Measurements from ENCODE around the gene CORO7.

The CORO7 gene

GRCh38 chr16:4358236-4358635 lies 58.2 kb downstream of the CORO7 start:
- H3K27me3 ChIP-seq (ENCODE audit: control insufficient read depth in 3 of 3, insufficient read depth in 3 of 3, low read depth in 1 of 3, low read length in 3 of 3): no peaks in the 10 kb centered on the region
- no peak overlapping the region for H3K14ac ChIP-seq (ENCODE audit: low read length)
- H3K23ac ChIP-seq (ENCODE audit: low read depth, low read length, poor library complexity): no peak overlapping the region
- no CpG with 5 or more reads among the region's 19 CpGs for WGBS, 2 donors (ENCODE audit: extremely low coverage in 2 of 2, insufficient read length in 2 of 2, insufficient replicate concordance in 1 of 2)
- no peak overlapping the region for H3K4me3 ChIP-seq (ENCODE audit: low read length in 2 of 2)
- peak overlapping the region; percentile 5 for H2BK15ac ChIP-seq (ENCODE audit: low read length)
- no peak overlapping the region for H3K4me2 ChIP-seq (ENCODE audit: insufficient read depth, low read length, poor library complexity, severe bottlenecking)
- H3K9ac ChIP-seq (ENCODE audit: low read depth, low read length, poor library complexity): peak overlapping the region; percentile 53
- peaks cover 0 to 1% of the 10 kb centered on the region in 2 donors for H3K4me1 ChIP-seq (ENCODE audit: control insufficient read depth in 2 of 2, insufficient read depth in 1 of 2, low read depth in 1 of 2, low read length in 2 of 2)
- H3K36me3 ChIP-seq (replicated peaks in 1 of 2; ENCODE audit: control insufficient read depth in 2 of 2, insufficient read depth in 2 of 2, low read length in 2 of 2): no peaks in the 10 kb centered on the region
- H2BK5ac ChIP-seq (ENCODE audit: low read length): peak overlapping the region; percentile 54
- no peak overlapping the region for H2BK12ac ChIP-seq (ENCODE audit: low read length)
- no peak overlapping the region for H2AFZ ChIP-seq (ENCODE audit: low read length)
- peak overlapping the region; percentile 11 for H2AK5ac ChIP-seq (ENCODE audit: low read depth, low read length)
- no peak overlapping the region for H3K4ac ChIP-seq (ENCODE audit: low read length)
- peaks cover 3% of the 10 kb centered on the region for H3K79me1 ChIP-seq (ENCODE audit: low read depth, low read length)
- H3K9me3 ChIP-seq (replicated peaks in 1 of 2; ENCODE audit: control insufficient read depth in 2 of 2, insufficient read depth in 1 of 2, low read depth in 1 of 2, low read length in 2 of 2): no peaks in the 10 kb centered on the region
- no peak overlapping the region for H4K91ac ChIP-seq (ENCODE audit: low read depth, low read length, poor library complexity)
- H2BK120ac ChIP-seq (ENCODE audit: low read depth, low read length): no peak overlapping the region
- no peak for DNase-seq (ENCODE audit: low spot score)
- no peak overlapping the region for H3K27ac ChIP-seq (replicated peaks; ENCODE audit: low read length)
- no peak overlapping the region for H3K18ac ChIP-seq (ENCODE audit: low read length)
- no peak overlapping the region for H4K8ac ChIP-seq (ENCODE audit: low read depth, low read length)

- Histone ChIP-seq H3K18ac (ENCODE audit: low read length) (peak overlapping the region; percentile 27), H3K79me1 (ENCODE audit: low read depth, low read length) (peaks cover 3% of the 10 kb centered on the region), H2AK5ac (ENCODE audit: low read depth, low read length) (peak overlapping the region; percentile 70), H3K4ac (ENCODE audit: low read length) (no peak overlapping the region), H4K8ac (ENCODE audit: low read depth, low read length) (no peak overlapping the region), H2BK15ac (ENCODE audit: low read length) (peak overlapping the region; percentile 99), H3K4me3 (ENCODE audit: low read length in 2 of 2) (no peak overlapping the region), H3K27ac (replicated peaks; ENCODE audit: low read length) (no peak overlapping the region), H2AFZ (ENCODE audit: low read length) (no peak overlapping the region), H2BK120ac (ENCODE audit: low read depth, low read length) (no peak overlapping the region), H3K36me3 (replicated peaks in 1 of 2; ENCODE audit: control insufficient read depth in 2 of 2, insufficient read depth in 2 of 2, low read length in 2 of 2) (no peaks in the 10 kb centered on the region), H3K9ac (ENCODE audit: low read depth, low read length, poor library complexity) (no peak overlapping the region), H3K23ac (ENCODE audit: low read depth, low read length, poor library complexity) (no peak overlapping the region), H3K9me3 (replicated peaks in 1 of 2; ENCODE audit: control insufficient read depth in 2 of 2, insufficient read depth in 1 of 2, low read depth in 1 of 2, low read length in 2 of 2) (no peaks in the 10 kb centered on the region), H3K4me1 (ENCODE audit: control insufficient read depth in 2 of 2, insufficient read depth in 1 of 2, low read depth in 1 of 2, low read length in 2 of 2) (peaks cover 0 to 1% of the 10 kb centered on the region in 2 donors), H3K14ac (ENCODE audit: low read length) (peak overlapping the region; percentile 71), H2BK5ac (ENCODE audit: low read length) (no peak overlapping the region), H3K4me2 (ENCODE audit: insufficient read depth, low read length, poor library complexity, severe bottlenecking) (no peak overlapping the region), H2BK12ac (ENCODE audit: low read length) (no peak overlapping the region), H4K91ac (ENCODE audit: low read depth, low read length, poor library complexity) (no peak overlapping the region), H3K27me3 (ENCODE audit: control insufficient read depth in 3 of 3, insufficient read depth in 3 of 3, low read depth in 1 of 3, low read length in 3 of 3) (no peaks in the 10 kb centered on the region)
- DNase-seq (ENCODE audit: low spot score): no peak
- WGBS, 2 donors (ENCODE audit: extremely low coverage in 2 of 2, insufficient read length in 2 of 2, insufficient replicate concordance in 1 of 2): no CpG with 5 or more reads among the region's 7 CpGs
Measured at GRCh38 chr16:4356820-4357219, 59.6 kb downstream of the CORO7 start.

GRCh38 chr16:4354512-4355409 lies 61.6 kb downstream of the CORO7 start:
- Histone ChIP-seq H2AK5ac (ENCODE audit: low read depth, low read length) (peak overlapping the region; percentile 63), H3K4me1 (ENCODE audit: control insufficient read depth in 2 of 2, insufficient read depth in 1 of 2, low read depth in 1 of 2, low read length in 2 of 2) (peaks cover 2 to 4% of the 10 kb centered on the region in 2 donors), H3K4me3 (ENCODE audit: low read length in 2 of 2) (no peak overlapping the region), H2BK15ac (ENCODE audit: low read length) (peak overlapping the region; percentile 9), H3K18ac (ENCODE audit: low read length) (peak overlapping the region; percentile 6), H3K9me3 (replicated peaks in 1 of 2; ENCODE audit: control insufficient read depth in 2 of 2, insufficient read depth in 1 of 2, low read depth in 1 of 2, low read length in 2 of 2) (no peaks in the 10 kb centered on the region), H2BK120ac (ENCODE audit: low read depth, low read length) (no peak overlapping the region), H2BK5ac (ENCODE audit: low read length) (peak overlapping the region; percentile 24), H3K79me1 (ENCODE audit: low read depth, low read length) (peaks cover 3% of the 10 kb centered on the region), H4K8ac (ENCODE audit: low read depth, low read length) (no peak overlapping the region), H3K9ac (ENCODE audit: low read depth, low read length, poor library complexity) (peak overlapping the region; percentile 21), H3K4me2 (ENCODE audit: insufficient read depth, low read length, poor library complexity, severe bottlenecking) (no peak overlapping the region), H3K27ac (replicated peaks; ENCODE audit: low read length) (no peak overlapping the region), H2BK12ac (ENCODE audit: low read length) (peak overlapping the region; percentile 75), H3K27me3 (ENCODE audit: control insufficient read depth in 3 of 3, insufficient read depth in 3 of 3, low read depth in 1 of 3, low read length in 3 of 3) (no peaks in the 10 kb centered on the region), H3K36me3 (replicated peaks in 1 of 2; ENCODE audit: control insufficient read depth in 2 of 2, insufficient read depth in 2 of 2, low read length in 2 of 2) (peaks cover 0 to 2% of the 10 kb centered on the region in 2 donors), H3K23ac (ENCODE audit: low read depth, low read length, poor library complexity) (peak overlapping the region; percentile 85), H2AFZ (ENCODE audit: low read length) (no peak overlapping the region), H3K14ac (ENCODE audit: low read length) (no peak overlapping the region), H4K91ac (ENCODE audit: low read depth, low read length, poor library complexity) (no peak overlapping the region), H3K4ac (ENCODE audit: low read length) (no peak overlapping the region)
- DNase-seq (ENCODE audit: low spot score): no peak
- WGBS, 2 donors (ENCODE audit: extremely low coverage in 2 of 2, insufficient read length in 2 of 2, insufficient replicate concordance in 1 of 2): no CpG with 5 or more reads among the region's 20 CpGs

- no peak overlapping the region for H2BK15ac ChIP-seq (ENCODE audit: low read length)
- no peak overlapping the region for H3K23ac ChIP-seq (ENCODE audit: low read depth, low read length, poor library complexity)
- no peaks in the 10 kb centered on the region for H3K27me3 ChIP-seq (ENCODE audit: control insufficient read depth in 3 of 3, insufficient read depth in 3 of 3, low read depth in 1 of 3, low read length in 3 of 3)
- no peak overlapping the region for H3K9ac ChIP-seq (ENCODE audit: low read depth, low read length, poor library complexity)
- H3K79me1 ChIP-seq (ENCODE audit: low read depth, low read length): peaks cover 6% of the 10 kb centered on the region
- H3K27ac ChIP-seq (replicated peaks; ENCODE audit: low read length): no peak overlapping the region
- H2AK5ac ChIP-seq (ENCODE audit: low read depth, low read length): no peak overlapping the region
- H3K4ac ChIP-seq (ENCODE audit: low read length): no peak overlapping the region
- no CpG with 5 or more reads among the region's 4 CpGs for WGBS, 2 donors (ENCODE audit: extremely low coverage in 2 of 2, insufficient read length in 2 of 2, insufficient replicate concordance in 1 of 2)
- peaks cover 0 to 6% of the 10 kb centered on the region in 2 donors for H3K36me3 ChIP-seq (replicated peaks in 1 of 2; ENCODE audit: control insufficient read depth in 2 of 2, insufficient read depth in 2 of 2, low read length in 2 of 2)
- no peak overlapping the region for H3K14ac ChIP-seq (ENCODE audit: low read length)
- H2BK120ac ChIP-seq (ENCODE audit: low read depth, low read length): no peak overlapping the region
- no peak overlapping the region for H2AFZ ChIP-seq (ENCODE audit: low read length)
- H3K9me3 ChIP-seq (replicated peaks in 1 of 2; ENCODE audit: control insufficient read depth in 2 of 2, insufficient read depth in 1 of 2, low read depth in 1 of 2, low read length in 2 of 2): no peaks in the 10 kb centered on the region
- H3K18ac ChIP-seq (ENCODE audit: low read length): no peak overlapping the region
- no peak overlapping the region for H3K4me2 ChIP-seq (ENCODE audit: insufficient read depth, low read length, poor library complexity, severe bottlenecking)
- no peak overlapping the region for H4K8ac ChIP-seq (ENCODE audit: low read depth, low read length)
- peaks cover 2 to 4% of the 10 kb centered on the region in 2 donors for H3K4me1 ChIP-seq (ENCODE audit: control insufficient read depth in 2 of 2, insufficient read depth in 1 of 2, low read depth in 1 of 2, low read length in 2 of 2)
- no peak overlapping the region for H3K4me3 ChIP-seq (ENCODE audit: low read length in 2 of 2)
- H2BK12ac ChIP-seq (ENCODE audit: low read length): no peak overlapping the region
- DNase-seq (ENCODE audit: low spot score): no peak
- no peak overlapping the region for H2BK5ac ChIP-seq (ENCODE audit: low read length)
- no peak overlapping the region for H4K91ac ChIP-seq (ENCODE audit: low read depth, low read length, poor library complexity)
Measured at GRCh38 chr16:4353675-4354074, 62.7 kb downstream of the CORO7 start.
